Stimulated activated CD4-positive, alpha-beta T cell treated with anti-CD3 and anti-CD28 coated beads, Interleukin-1b, Interleukin-23, amount 100 ng/mL, for 24 hours (primary cell): Measurements from ENCODE around the gene CBLIF.
"Not testable (repeated sequence)": the region's sequence is repeated elsewhere in the genome, so short reads cannot be mapped to it uniquely, and the experiment has no call there.

Experiments used
- DNase-seq, 4 experiments: peaks; one replicate each; pipeline ENCODE4 v3.0.0-alpha.2; 2020; ENCODE audit warnings: low read depth in 4 of 4, low spot score in 1 of 4

CBLIF gene

DNA sequence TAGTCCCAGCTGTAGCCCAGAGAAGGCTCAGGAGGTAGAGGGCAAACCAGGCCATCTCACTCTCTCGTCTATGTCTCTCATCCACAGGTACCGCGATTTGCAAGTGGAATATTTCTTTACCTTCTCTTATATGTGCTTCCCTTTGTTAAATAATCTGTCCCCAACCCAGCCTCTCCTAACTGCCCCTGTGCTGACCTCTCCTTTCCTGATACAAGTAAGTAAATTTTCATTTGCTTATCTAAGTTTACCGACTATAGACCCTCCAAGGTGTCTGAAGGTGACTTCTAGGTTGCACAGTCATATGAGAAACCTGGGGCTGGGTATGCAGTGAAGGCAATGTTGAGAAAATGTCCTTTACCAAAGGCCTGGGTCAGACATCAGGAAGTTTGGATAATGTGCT, at the start of gene CBLIF:
CBLIF (minus strand) TSS at position 101 of the 400 bp plus-strand sequence; CDS start at position 55, 46 bp downstream.
- no peak for DNase-seq

GRCh38 chr11:59894616-59895015, 49.3 kb upstream of the CBLIF start:
- no peak for DNase-seq

DNA sequence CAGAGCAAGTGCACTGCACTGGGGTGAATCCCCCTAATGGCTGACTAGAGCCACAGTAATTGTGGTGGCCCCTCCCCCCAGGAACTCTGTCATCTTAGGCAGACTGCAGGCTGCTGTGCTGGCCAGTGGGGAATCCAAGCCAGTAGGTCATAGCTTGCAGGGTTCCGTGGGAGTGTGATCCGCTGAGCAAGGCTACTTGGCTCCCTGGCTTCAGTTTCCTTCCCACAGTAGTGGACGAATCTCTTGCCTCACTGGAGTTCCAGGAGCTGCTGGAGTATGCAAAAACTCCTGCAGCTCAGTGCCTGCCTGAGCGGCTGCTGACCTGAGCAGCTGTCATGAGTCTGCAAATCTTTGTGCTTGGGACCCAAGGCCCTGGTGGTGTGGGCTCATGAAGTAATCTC, 46.5 kb upstream of the CBLIF start:
- no peak for DNase-seq

- not testable (repeated sequence) for DNase-seq
Measured at GRCh38 chr11:59887156-59887555, 41.9 kb upstream of the CBLIF start.

DNA sequence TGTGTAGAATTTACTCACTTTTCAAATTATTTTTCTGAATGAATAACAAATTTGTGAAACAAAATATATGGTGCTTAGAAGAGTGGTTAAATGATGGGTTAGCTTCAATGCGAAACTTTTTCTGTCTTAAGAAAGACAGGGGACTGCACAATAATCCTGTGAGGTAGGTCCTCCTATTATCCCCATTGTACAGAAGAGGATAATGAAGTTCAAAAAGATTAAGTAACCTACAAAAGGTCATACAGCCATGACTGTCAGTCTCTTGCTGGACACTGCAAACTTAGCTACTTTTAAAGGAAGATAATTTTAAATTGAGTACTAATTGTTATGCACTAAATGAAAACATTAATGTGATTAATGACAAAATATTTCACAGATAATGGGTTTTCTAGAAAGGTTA, 38.3 kb upstream of the CBLIF start:
- DNase-seq: no peak

DNA sequence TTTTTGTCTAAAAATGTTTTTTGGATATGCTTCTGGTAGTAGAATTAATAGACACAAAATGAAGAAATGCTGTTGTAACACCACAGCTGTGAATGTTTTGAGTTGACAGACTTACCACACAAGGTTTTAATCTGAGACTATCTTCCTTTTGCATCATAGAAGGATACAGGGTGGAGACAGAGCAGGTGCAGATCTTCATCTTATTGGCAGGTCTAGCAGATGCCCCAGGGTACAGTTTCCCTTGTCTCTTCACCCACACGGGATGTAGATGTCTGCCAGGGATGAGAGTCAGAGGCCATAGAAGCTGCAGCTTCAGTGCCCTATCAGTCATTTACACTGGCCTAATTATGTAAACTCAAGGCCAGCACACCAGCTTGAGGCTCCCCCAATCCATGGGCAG, 34.3 kb upstream of the CBLIF start:
- DNase-seq: no peak

GRCh38 chr11:59878575-59878974, 33.3 kb upstream of the CBLIF start, which contains the start of gene OOSP3:
Gene OOSP3 (plus strand): TSS chr11:59878782. CDS start chr11:59878809, 27 bp downstream.
- no peak for DNase-seq

- DNase-seq: no peak
Measured at GRCh38 chr11:59877784-59878183, 32.5 kb upstream of the CBLIF start.

- DNase-seq: no peak
Measured at GRCh38 chr11:59877325-59877724, 32.0 kb upstream of the CBLIF start.

DNA sequence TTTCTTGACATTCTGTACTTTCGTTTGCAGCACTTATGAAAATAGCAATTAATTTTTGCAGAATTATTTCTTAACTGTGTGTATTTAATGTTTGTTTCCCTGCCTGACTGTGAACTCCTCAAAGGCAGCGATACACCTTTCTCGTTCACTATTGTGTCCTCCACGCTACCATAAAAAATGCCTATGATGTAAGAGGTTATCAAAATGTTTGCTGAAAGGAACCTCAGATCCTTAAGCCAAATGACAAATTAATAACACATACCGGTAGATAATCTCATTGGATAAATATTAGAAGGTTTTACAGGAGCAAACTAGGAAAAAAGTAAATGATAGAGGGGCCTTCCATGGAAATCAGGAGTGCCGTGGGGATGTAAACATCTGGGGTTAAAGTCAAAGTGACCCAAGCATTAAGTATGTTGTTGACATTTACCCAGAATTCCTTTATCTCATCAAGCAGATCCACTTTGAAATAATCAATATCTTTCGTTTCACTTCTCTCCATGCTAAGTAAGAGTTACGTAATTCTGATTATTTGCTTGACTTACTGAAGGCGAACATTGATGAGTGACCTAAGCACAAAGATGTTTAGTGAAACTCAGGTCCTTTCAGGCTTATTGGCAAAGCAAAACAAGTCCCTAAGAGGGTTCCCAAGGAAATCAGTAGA, 30.7 kb upstream of the CBLIF start:
- no peak for DNase-seq

DNA sequence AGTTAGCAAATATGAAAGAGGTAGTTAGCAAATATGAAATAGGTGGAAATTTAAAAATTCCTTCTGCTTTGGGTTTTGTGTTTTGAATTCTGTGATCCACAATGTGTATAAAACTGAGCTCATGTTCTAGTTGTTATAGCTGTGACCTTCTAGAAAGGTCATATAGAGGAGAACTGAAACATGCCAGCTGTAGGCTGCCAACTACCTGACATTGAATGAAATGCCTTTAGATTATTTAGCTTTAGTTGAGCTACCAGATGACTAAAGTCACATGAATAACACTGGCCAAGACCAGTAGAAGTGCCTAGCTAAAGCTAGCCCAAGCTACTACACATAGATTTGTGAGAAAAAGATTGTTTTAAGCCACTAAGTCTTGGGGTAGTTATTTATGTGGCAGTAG, 26.8 kb upstream of the CBLIF start:
- DNase-seq: no peak

GRCh38 chr11:59867946-59868345, 22.6 kb upstream of the CBLIF start:
- no peak for DNase-seq

- no peak for DNase-seq
Measured at GRCh38 chr11:59866836-59867235, 21.5 kb upstream of the CBLIF start.

DNA sequence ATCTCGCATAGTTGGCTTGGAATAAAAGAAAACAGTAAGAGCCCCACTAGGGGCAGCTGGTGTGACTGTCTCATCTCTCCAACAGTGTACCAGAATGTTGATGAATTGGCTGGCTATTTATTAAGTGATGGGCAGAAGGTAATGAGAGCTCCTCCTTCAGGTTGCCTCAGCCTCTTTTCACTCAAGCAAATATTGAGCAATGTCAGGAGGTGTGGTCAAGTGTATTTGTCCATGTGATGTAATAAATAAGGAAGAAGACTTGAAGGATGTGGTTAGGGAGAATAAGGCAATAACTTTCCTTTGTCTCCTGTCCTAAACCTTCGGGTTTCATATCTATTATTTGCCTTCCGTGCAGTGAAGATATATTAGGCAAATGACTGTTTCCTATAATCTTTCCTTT, 21.1 kb upstream of the CBLIF start, which contains the start of gene TCN1:
TCN1 (minus strand) TSS at position 91 of the 400 bp plus-strand sequence; CDS start at position 74, 17 bp downstream.
- DNase-seq: no peak

GRCh38 chr11:59865031-59865430, 19.7 kb upstream of the CBLIF start:
- DNase-seq: no peak

DNA sequence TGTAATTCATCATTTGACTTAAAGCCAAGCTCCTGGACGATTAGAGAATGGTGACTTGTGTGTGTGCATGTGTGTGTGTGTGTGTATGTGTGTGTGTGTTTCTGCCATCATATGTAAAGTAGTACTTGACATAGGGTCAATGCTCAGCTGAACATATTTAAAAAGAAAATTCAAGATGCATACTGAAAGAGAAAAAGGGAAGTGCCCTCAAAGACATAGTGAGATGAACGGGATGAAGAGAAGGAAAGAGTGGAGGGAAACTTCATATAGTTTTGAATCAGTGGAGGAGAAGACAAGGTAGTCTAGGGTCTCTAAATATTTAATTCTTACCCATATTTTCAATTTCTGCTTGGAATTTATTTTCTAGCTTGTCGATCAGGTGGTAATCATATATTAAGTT, 17.0 kb upstream of the CBLIF start:
- DNase-seq: no peak

DNA sequence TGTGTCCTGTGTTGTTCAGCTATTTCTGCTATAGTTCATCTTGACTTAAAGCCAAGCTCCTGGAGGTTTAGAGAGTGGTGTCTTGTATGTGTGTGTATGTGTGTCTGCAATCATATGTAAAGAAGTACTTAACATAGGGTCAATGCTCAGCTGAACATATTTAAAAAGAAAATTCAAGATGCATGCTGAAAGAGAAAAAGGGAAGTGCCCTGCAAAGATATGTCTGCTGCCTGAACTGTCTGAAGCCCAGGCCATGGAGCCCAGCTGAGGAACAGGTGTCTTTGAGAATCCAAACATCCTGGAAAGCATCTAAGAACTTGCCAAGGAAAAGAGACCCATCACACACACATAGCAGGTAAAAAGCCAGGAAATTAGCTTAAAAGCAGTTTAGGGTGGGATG, 14.4 kb upstream of the CBLIF start:
- DNase-seq: no peak

- DNase-seq: no peak
Measured at GRCh38 chr11:59857439-59858434, 12.4 kb upstream of the CBLIF start.

- no peak for DNase-seq
Measured at GRCh38 chr11:59854871-59855270, 9.6 kb upstream of the CBLIF start.

GRCh38 chr11:59851416-59851815, 6.1 kb upstream of the CBLIF start:
- DNase-seq: not testable (repeated sequence)

- DNase-seq: not testable (repeated sequence)
Measured at GRCh38 chr11:59849551-59849950, 4.3 kb upstream of the CBLIF start.

GRCh38 chr11:59849129-59849528, 3.8 kb upstream of the CBLIF start:
- DNase-seq: no peak
